ENCODE measurements around the gene CAMK1G. TPM values are rescaled to one million over a fixed set of nuclear protein-coding genes. Genes with fewer than 3 reads are reported as not detected.

Gene CAMK1G
- total and polyA plus RNA-seq, 2 donors (not counting 1 experiment from before 2014, with no cell fraction given): not detected

GRCh38 chr1:209647156-209647555 is 63.6 kb downstream of the CAMK1G start:
- H3K27me3 Mint-ChIP-seq: no peaks in the 10 kb centered on the region
- WGBS (ENCODE audit: insufficient coverage): 76% methylated on average over 4 of the region's 4 CpGs

DNA sequence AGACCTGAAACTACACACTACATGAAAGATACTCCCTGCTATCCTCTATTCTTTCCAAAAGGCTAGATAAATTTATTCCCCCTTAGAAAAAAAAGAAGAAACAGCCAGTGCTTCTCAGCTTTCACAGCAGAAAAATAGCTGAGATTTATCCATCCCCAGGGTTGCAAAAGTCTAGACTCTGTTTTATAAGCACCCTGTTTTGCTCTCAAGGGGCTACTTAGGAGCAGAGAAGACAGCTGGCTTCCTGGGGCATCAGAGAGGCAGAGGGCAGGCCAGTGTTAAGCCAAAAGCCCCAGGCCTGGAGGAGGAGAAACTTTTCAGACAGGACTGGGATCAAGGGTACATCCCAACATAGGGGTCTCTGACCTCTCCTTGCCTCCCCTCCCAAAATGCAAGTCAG is 64.8 kb downstream of the CAMK1G start:
- TF ChIP-seq, protein P1, sequence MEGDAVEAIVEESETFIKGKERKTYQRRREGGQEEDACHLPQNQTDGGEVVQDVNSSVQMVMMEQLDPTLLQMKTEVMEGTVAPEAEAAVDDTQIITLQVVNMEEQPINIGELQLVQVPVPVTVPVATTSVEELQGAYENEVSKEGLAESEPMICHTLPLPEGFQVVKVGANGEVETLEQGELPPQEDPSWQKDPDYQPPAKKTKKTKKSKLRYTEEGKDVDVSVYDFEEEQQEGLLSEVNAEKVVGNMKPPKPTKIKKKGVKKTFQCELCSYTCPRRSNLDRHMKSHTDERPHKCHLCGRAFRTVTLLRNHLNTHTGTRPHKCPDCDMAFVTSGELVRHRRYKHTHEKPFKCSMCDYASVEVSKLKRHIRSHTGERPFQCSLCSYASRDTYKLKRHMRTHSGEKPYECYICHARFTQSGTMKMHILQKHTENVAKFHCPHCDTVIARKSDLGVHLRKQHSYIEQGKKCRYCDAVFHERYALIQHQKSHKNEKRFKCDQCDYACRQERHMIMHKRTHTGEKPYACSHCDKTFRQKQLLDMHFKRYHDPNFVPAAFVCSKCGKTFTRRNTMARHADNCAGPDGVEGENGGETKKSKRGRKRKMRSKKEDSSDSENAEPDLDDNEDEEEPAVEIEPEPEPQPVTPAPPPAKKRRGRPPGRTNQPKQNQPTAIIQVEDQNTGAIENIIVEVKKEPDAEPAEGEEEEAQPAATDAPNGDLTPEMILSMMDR (IDR thresholded peaks at IDR 0.05): no peak
- no peak for TF ChIP-seq EZH2 (IDR thresholded peaks at IDR 0.05; ENCODE audit: borderline replicate concordance, insufficient read depth, low read depth, low read length, poor library complexity, severe bottlenecking)
- no peak overlapping the region for H3K4me3 Mint-ChIP-seq
- H4K20me1 ChIP-seq (ENCODE audit: control insufficient read depth, insufficient read depth, low read length, poor library complexity, severe bottlenecking): no peaks in the 10 kb centered on the region
- H3K9me3 Mint-ChIP-seq (ENCODE audit: insufficient read depth): no peaks in the 10 kb centered on the region
- no peaks in the 10 kb centered on the region for H3K36me3 ChIP-seq (replicated peaks in 1 of 2; ENCODE audit: control extremely low read depth in 1 of 2, control insufficient read depth in 1 of 2, extremely low read depth in 1 of 2, insufficient read depth in 2 of 2, low read length in 1 of 2)
- no peak overlapping the region for H3K4me2 ChIP-seq (replicated peaks; ENCODE audit: low read depth, low read length, poor library complexity, severe bottlenecking)
- ATAC-seq (ENCODE audit: low read depth): no peak
- no peaks in the 10 kb centered on the region for H3K27me3 ChIP-seq (replicated peaks in 1 of 4; ENCODE audit: control extremely low read depth in 1 of 4, control insufficient read depth in 3 of 4, insufficient read depth in 4 of 4, low read length in 3 of 4)
- no peaks in the 10 kb centered on the region for H3K79me2 ChIP-seq (ENCODE audit: control insufficient read depth, insufficient read depth, low read length)
- no peak overlapping the region for H2AFZ ChIP-seq (ENCODE audit: insufficient read depth, low read depth, low read length, poor library complexity, severe bottlenecking)
- H3K27ac ChIP-seq (ENCODE audit: low read length in 2 of 2): no peak overlapping the region
- no peak for DNase-seq
- H3K4me3 ChIP-seq (ENCODE audit: control extremely low read depth in 1 of 5, extremely low read depth in 1 of 5, insufficient read depth in 1 of 5, low read depth in 2 of 5, low read length in 4 of 5): no peak overlapping the region
- intact Hi-C loops (cut with micrococcal nuclease): no loop called here
- no peaks in the 10 kb centered on the region for H3K4me1 Mint-ChIP-seq
- H3K27ac Mint-ChIP-seq: no peak overlapping the region
- ChIA-PET POLR2A (no interaction called here), CTCF (no interaction called here)
- H3K9ac ChIP-seq (ENCODE audit: low read length): no peak overlapping the region
- H3K27me3 Mint-ChIP-seq: no peaks in the 10 kb centered on the region
- H3K4me1 ChIP-seq (ENCODE audit: control insufficient read depth in 2 of 2, insufficient read depth in 2 of 2, low read length in 2 of 2): no peaks in the 10 kb centered on the region
- no peaks in the 10 kb centered on the region for H3K9me3 ChIP-seq (ENCODE audit: control extremely low read depth in 1 of 3, control insufficient read depth in 2 of 3, insufficient read depth in 1 of 3, low read length in 2 of 3)

More at GRCh38 chr1:209647156-209647555, 63.6 kb downstream of the CAMK1G start:
- POLR2A ChIA-PET: no interaction called here
- Mint-ChIP-seq H3K9me3 (ENCODE audit: insufficient read depth) (no peaks in the 10 kb centered on the region), H3K4me1 (no peaks in the 10 kb centered on the region), H3K4me3 (no peak overlapping the region), H3K27ac (no peak overlapping the region)
- DNase-seq (no peak), ATAC-seq (ENCODE audit: low read depth) (no peak)
- H3K79me2 ChIP-seq (ENCODE audit: control insufficient read depth, insufficient read depth, low read length): no peaks in the 10 kb centered on the region
- no peaks in the 10 kb centered on the region for H3K36me3 ChIP-seq (replicated peaks in 1 of 2; ENCODE audit: control extremely low read depth in 1 of 2, control insufficient read depth in 1 of 2, extremely low read depth in 1 of 2, insufficient read depth in 2 of 2, low read length in 1 of 2)
- H3K27ac ChIP-seq (ENCODE audit: low read length in 2 of 2): no peak overlapping the region
- CTCF ChIA-PET: no interaction called here
- no peak overlapping the region for H3K4me2 ChIP-seq (replicated peaks; ENCODE audit: low read depth, low read length, poor library complexity, severe bottlenecking)
- no peaks in the 10 kb centered on the region for H3K9me3 ChIP-seq (ENCODE audit: control extremely low read depth in 1 of 3, control insufficient read depth in 2 of 3, insufficient read depth in 1 of 3, low read length in 2 of 3)
- H3K4me1 ChIP-seq (ENCODE audit: control insufficient read depth in 2 of 2, insufficient read depth in 2 of 2, low read length in 2 of 2): no peaks in the 10 kb centered on the region
- H3K4me3 ChIP-seq (ENCODE audit: control extremely low read depth in 1 of 5, extremely low read depth in 1 of 5, insufficient read depth in 1 of 5, low read depth in 2 of 5, low read length in 4 of 5): no peak overlapping the region
- TF ChIP-seq, protein P1 (IDR thresholded peaks at IDR 0.05): no peak
- TF ChIP-seq EZH2 (IDR thresholded peaks at IDR 0.05; ENCODE audit: borderline replicate concordance, insufficient read depth, low read depth, low read length, poor library complexity, severe bottlenecking): no peak
- H3K27me3 ChIP-seq (replicated peaks in 1 of 4; ENCODE audit: control extremely low read depth in 1 of 4, control insufficient read depth in 3 of 4, insufficient read depth in 4 of 4, low read length in 3 of 4): no peaks in the 10 kb centered on the region
- H4K20me1 ChIP-seq (ENCODE audit: control insufficient read depth, insufficient read depth, low read length, poor library complexity, severe bottlenecking): no peaks in the 10 kb centered on the region
- H2AFZ ChIP-seq (ENCODE audit: insufficient read depth, low read depth, low read length, poor library complexity, severe bottlenecking): no peak overlapping the region
- H3K9ac ChIP-seq (ENCODE audit: low read length): no peak overlapping the region
- intact Hi-C loops (cut with micrococcal nuclease): no loop called here
